ENCODE data around the gene SLCO4A1.

DNA sequence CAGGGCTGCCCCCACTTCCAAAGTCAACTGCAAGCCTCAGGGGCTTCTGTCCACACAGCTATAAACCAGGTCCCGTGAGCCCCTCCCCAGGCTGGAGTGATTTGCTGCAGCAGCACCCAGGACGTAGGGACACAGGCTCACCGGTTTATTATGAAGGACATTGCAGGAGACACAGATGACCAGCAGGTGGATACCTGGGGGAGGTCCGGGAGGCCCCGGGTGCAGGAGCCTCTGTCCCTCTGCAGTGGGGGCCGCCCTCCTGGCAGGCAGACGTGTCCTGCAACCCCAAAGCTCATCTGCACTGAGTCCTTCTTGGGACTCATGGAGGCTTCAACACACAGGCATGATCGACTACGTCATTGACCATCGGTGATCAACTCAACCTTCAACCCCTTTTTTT lies 51.8 kb downstream of the SLCO4A1 start:
- TF ChIP-seq CTCF (IDR thresholded peaks at IDR 0.05; ENCODE audit: low read depth, low read length, poor library complexity, severe bottlenecking) (no peak), EZH2phosphoT487 (IDR thresholded peaks at IDR 0.05; ENCODE audit: borderline replicate concordance, low read length) (no peak)

Data from DOHH2 (cell line).